GM19452 (cell line): ENCODE data around the gene FADS3.
A peak's percentile ranks its signal among the peaks of the same experiment; 100 is the strongest.

Experiments used
- ATAC-seq: cut with Tn5 transposase; IDR thresholded peaks from one replicate; pipeline ENCODE4 v1.9.1; 2021; ENCODE audit not compliant: unreplicated experiment

Gene FADS3

DNA sequence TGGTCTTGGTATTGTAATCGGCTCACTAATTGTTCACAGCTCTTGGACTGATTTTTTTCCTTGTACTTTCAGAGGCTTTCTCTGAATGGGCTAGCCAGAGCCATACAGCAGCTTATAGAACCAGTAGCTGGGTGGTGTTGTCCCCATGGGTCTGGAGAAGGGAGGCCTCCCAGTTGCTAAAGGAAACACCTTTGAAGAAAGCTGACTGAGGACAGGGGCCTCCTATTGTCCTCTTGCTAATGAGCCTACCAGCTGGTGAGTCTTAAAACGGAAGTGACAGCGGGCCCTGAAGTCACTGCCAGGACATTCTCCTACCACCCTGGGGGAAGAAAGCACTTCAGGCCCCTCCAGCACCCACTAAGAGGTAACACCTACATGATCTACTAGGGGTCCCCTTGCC, 9.9 kb downstream of the FADS3 start:
- no peak for ATAC-seq

- no peak for ATAC-seq
These were observed 10.9 kb downstream of the FADS3 start for GRCh38 chr11:61880454-61880853.

DNA sequence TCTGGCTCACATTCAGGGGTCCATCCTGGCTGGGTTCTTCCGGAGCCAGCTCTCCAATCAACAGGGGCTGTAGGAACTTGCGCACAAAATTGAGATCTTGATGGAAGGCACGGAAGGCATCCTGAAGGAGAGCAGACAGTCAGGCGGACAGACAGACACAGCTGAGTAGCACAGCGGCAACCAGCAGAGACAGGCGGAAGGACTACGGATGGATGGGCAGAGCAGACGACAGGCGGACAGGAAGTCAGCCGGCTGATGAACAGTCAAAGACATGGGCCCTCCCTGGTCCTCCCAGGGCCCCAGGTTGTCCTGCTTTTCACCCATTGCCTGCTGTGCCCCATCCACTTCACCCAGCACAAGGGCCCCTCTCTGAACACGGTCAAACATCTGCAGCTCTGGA, 11.3 kb downstream of the FADS3 start:
- ATAC-seq, result no peak

DNA sequence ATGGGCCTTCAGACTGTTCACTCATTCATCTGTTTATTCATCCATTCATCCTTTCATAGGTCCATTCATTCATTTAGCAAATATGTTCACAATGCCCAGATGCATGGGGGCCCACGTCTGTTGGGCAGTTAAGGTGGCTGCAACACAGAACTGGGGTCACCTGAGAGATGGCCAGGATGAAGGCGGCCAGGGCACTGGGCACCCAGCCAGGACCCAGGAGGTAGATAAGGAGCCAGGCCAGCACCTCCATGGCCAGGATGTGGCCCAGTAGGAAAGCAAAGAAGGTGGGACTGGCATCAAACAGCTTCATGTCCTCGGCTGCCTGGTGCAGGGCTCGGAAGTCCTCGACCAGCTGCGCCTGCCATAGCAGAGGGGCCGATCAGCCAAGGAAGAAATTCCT, 12.2 kb downstream of the FADS3 start:
- ATAC-seq, result no peak

GRCh38 chr11:61875698-61876097, 15.6 kb downstream of the FADS3 start:
- ATAC-seq, result no peak

- no peak for ATAC-seq
These were observed 16.5 kb downstream of the FADS3 start for GRCh38 chr11:61874853-61875252.

GRCh38 chr11:61874377-61874809, 17.0 kb downstream of the FADS3 start:
- no peak for ATAC-seq

DNA sequence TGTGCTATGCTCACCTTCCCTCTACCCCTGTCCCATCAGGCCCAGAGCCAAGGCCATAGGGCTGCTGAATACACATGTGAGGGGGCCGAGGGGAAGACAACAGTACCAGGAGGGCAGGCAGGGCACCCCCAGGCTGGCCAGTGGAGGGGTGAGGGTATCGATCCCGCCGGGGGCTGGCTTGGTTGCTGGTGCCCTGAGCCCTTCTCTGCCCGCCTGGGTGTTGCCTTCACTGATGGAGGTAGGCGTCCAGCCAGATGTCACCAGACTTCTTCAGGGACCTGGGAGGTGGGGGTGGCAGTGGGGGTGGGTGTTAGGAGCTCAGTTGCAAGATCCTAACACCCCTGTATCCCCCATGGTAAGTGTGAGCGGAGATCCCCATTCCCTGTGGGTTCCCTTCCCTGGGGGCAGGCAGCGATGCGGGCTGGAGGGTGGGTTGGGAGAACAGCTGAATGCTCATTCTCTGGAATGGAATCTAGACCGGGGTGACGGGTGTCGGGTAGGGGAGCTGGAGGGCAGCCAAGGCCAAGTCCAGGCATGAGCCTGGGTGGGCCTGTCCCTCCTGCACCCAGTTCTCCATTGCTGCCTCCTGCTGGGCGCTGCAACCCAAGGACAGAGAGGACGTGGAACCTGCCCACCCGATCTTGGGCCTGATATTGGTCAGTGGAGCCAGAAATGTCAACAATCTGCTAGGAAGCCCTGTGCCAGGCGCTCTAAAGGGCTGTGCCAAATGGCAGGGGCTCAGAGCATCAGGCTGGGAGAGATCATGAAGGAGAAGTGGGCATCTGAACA, 17.6 kb downstream of the FADS3 start:
- ATAC-seq, result no peak

DNA sequence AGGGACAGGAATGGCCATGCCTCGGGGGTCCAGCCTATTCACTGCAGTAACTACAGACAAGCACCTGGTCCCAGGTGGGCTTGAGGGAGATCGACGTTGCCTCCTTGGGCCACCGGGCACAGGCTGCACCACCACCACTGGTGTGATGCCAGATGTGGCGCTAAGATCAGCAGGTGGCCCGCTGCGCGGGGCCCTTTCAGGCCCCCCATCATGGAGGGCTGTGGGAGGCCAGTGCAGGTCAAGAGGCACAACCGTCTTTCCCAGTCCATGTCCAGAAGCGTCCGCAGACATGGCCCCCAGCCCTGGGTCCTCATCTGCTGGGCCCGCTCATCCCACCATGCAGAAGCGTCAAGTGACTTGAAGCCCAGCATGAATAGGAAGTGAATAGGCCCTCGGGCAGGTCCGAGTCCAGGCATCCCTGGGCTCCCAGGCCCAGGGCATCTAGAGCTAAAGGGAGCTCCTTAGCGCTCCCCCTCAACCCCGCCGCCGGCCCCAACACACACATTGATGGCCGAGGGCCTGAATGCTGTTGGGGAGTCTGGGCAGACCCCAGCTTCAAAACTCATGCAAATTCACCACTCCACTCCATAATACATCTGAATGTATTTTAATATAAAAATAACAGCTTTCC, 18.3 kb downstream of the FADS3 start:
- ATAC-seq, result no peak

- ATAC-seq, result peak; percentile 82
These were observed 20.2 kb downstream of the FADS3 start for GRCh38 chr11:61871158-61871597.

GRCh38 chr11:61870541-61871031, 20.8 kb downstream of the FADS3 start:
- ATAC-seq, result no peak

DNA sequence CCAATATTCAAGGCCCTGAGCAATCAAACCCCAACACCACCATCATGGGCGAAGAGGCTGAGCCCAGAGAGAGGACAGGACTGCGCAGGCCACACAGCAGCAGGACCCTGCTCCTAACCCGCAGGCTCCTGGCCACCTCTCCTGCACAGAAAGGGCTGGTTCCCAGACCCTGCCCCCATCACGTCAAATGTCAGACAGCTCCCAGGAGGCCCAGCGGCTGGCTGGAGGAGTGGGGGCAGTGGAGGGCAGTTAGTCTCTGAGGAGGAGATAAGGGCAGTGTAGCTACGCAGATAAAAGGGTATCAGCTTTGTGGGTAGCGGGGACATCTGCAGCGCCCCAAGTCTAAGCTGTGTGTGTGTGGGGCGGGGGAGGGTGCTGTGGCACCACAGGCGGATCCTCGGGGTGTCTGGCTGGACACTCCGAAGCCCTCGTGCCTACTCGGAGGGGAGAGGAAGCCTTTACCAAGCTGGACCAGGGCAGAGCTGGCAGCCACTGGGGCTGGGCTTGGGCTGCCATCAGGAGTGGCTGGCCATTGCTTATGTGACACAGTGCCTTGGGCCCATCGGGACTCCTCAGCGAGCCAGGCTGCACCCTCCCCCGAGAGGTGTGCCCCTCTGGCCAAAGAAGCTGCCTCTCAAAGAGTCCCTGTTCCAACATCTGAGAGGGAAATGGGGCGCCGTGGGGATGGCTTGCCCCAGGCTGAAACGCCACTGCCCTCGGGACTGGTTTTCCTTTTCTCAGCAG, 21.5 kb downstream of the FADS3 start:
- no peak for ATAC-seq

GRCh38 chr11:61869429-61869707, 22.0 kb downstream of the FADS3 start:
- ATAC-seq, result no peak

DNA sequence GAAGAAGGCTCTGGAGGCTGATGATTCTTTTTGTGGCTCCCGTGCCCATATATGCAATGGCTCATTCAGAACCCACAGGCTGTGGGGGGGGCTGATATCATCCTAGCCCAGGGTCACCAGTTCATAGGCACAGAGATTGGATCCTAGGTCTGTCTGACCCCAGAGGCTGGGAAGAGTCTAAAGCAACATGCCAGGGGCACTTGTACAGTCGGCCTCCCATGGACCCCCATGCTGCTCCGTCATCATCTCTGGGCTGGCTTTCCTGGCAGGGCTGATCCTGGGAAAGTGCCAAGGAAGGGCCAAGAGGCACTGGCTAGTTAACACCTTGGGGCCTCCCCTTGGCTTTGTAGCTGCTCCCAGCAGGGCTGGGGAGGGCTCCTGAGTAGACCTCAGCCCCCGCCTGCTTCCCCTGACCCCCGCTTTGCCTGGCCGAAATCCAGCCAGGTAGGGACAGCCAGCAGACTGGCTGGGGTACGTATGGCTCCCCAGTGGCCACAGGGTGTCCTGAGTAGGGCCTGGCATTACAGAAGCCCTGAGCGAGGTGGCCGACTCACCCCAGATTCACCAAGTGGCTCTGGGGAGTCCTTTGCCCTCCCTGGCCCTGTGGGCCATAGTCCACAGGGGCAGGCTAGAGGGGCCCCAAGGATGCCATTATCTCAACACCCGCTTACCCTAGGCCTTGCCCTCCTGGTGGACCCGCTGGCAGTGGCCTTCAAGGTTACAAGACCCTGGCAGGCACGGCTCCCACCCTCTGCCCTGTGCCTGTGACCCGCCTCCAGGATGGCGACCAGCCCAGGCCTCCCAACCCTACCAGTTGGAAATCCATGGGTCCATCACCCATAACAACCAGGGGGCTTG, 22.5 kb downstream of the FADS3 start:
- no peak for ATAC-seq

GRCh38 chr11:61866958-61867343, 24.4 kb downstream of the FADS3 start:
- no peak for ATAC-seq

DNA sequence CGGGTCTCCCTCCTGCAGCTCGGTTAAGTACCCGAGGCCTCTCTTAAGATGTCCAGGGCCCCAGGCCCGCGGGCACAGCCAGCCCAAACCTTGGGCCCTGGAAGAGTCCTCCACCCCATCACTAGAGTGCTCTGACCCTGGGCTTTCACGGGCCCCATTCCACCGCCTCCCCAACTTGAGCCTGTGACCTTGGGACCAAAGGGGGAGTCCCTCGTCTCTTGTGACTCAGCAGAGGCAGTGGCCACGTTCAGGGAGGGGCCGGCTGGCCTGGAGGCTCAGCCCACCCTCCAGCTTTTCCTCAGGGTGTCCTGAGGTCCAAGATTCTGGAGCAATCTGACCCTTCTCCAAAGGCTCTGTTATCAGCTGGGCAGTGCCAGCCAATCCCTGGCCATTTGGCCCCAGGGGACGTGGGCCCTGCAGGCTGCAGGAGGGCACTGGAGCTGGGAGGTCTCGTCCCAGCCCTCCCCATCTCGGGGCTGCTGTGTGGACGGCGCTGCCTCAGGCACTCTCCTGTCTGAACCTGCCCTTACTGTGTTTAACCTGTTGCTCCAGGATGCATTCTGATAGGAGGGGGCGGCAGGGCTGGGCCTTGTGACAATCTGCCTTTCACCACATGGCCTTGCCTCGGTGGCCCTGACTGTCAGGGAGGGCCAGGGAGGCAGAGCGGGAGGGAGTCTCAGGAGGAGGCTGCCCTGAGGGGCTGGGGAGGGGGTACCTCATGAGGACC, 25.0 kb downstream of the FADS3 start:
- ATAC-seq, result no peak

GRCh38 chr11:61864814-61865775, 26.2 kb downstream of the FADS3 start:
- no peak for ATAC-seq

GRCh38 chr11:61863548-61864081, 27.7 kb downstream of the FADS3 start:
- ATAC-seq, result no peak
